OCI-LY1 (cell line): ENCODE results near the gene TMEM207.

Experiments used
- H2AFZ ChIP-seq: fragments of 200-600 bp; sonication (generic), shearing (Covaris generic); 2 replicates; pipeline ENCODE4 v1.6.0; 2014; ENCODE audit warnings: antibody characterized with exemption, mild to moderate bottlenecking, low read length
- H3F3A ChIP-seq: fragments of 200-600 bp; sonication (generic), shearing (Covaris generic); 2 replicates; pipeline ENCODE4 v1.6.0; 2014; ENCODE audit warnings: mild to moderate bottlenecking, antibody characterized with exemption, low read length, moderate library complexity; ENCODE audit not compliant: insufficient read depth
- H3K27ac ChIP-seq: fragments of 200-600 bp; sonication (generic); 2 replicates; pipeline ENCODE4 v1.5.1; 2014; ENCODE audit warnings: low read length, mixed run types, mild to moderate bottlenecking, low read depth; ENCODE audit not compliant: poor library complexity, severe bottlenecking
- H3K27me3 ChIP-seq: fragments of 200-600 bp; sonication (generic); 2 replicates; pipeline ENCODE4 v1.6.0; 2014; ENCODE audit warnings: antibody characterized with exemption, mild to moderate bottlenecking, low read length, moderate library complexity; ENCODE audit not compliant: insufficient read depth
- H3K36me3 ChIP-seq: fragments of 200-600 bp; sonication (generic); 2 replicates; pipeline ENCODE4 v1.6.1; 2014; ENCODE audit warnings: mild to moderate bottlenecking, antibody characterized with exemption, low read length, moderate library complexity, mixed read lengths; ENCODE audit not compliant: insufficient read depth
- H3K4me1 ChIP-seq: fragments of 200-600 bp; sonication (generic); 2 replicates; pipeline ENCODE4 v1.5.1; 2014; ENCODE audit warnings: mild to moderate bottlenecking, low read length, moderate library complexity; ENCODE audit not compliant: insufficient read depth, severe bottlenecking
- H3K4me2 ChIP-seq: fragments of 200-600 bp; sonication (generic), shearing (Covaris generic); 2 replicates; pipeline ENCODE4 v1.6.1; 2014; ENCODE audit warnings: low read length
- H3K4me3 ChIP-seq: fragments of 200-600 bp; sonication (generic); 2 replicates; pipeline ENCODE4 v1.5.1; 2014; ENCODE audit warnings: low read length, low read depth, mild to moderate bottlenecking, mixed read lengths; ENCODE audit not compliant: poor library complexity, severe bottlenecking
- H3K79me2 ChIP-seq: fragments of 200-600 bp; shearing (Covaris generic); 2 replicates; pipeline ENCODE4 v1.6.1; 2016; ENCODE audit warnings: mixed run types, low read length, mixed read lengths; ENCODE audit not compliant: insufficient read depth
- H3K9ac ChIP-seq: fragments of 200-600 bp; sonication (generic), shearing (Covaris generic); 2 replicates; pipeline ENCODE4 v1.6.1; 2014; ENCODE audit warnings: mild to moderate bottlenecking, low read length, mixed read lengths
- H3K9me2 ChIP-seq: fragments of 200-600 bp; sonication (generic), shearing (Covaris generic); 2 replicates; pipeline ENCODE4 v1.6.1; 2014; ENCODE audit warnings: low read depth, mild to moderate bottlenecking, low read length, mixed read lengths
- H3K9me3 ChIP-seq: fragments of 200-600 bp; shearing (Covaris generic); 2 replicates; pipeline ENCODE4 v1.6.1; 2014; ENCODE audit warnings: low read length, mixed read lengths
- H4K20me1 ChIP-seq: fragments of 200-600 bp; sonication (generic), shearing (Covaris generic); 2 replicates; pipeline ENCODE4 v1.6.0; 2016; ENCODE audit warnings: mild to moderate bottlenecking, low read length; ENCODE audit not compliant: insufficient read depth
- EZH2 ChIP-seq: fragments of 200-600 bp; sonication (generic), shearing (Covaris generic); IDR thresholded peaks from 2 replicates; pipeline ENCODE4 v1.8.0; 2017; ENCODE audit warnings: borderline replicate concordance, mixed run types, mild to moderate bottlenecking, antibody characterized with exemption, low read length, moderate library complexity, mixed read lengths
- TF ChIP-seq, protein P1 (sequence below): fragments of 200-600 bp; sonication (generic), shearing (Covaris generic); IDR thresholded peaks from 2 replicates; pipeline ENCODE4 v1.5.1; 2017; ENCODE audit warnings: mild to moderate bottlenecking, antibody characterized with exemption, low read length, moderate library complexity, mixed read lengths

Gene TMEM207

DNA sequence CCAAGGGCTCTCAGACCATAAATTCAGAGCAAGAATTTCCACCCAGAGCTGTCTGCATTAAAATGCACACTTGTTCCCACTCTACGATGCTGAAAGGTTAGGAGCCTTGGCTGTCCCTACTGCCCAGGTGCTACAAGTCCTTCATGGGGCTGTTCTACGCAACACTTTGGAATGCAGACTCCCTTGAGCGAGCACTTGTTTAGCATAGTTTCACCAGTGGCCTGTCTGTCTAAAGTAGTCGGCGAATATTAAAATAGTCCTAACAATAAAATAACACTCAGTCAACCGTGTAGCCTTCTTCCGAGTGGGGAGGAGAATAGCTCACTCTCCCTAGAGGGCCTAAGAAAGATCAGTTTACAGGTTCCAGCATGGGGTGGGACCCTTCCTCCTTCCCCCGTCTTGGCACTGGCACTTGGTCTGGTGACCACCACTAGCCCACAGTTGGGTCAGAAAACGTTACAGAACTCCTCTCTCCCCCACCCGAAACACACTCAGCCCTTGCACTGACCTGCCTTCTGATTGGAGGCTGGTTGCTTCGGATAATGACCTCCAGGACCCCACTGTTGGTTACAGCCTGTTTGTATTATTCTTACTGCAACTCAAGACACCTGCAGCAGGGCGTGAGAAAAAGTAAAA lies 62.0 kb downstream of the TMEM207 start, which contains the start of gene CLDN16:
TSS of gene CLDN16 (plus strand) at position 586 of the 636 bp plus-strand sequence. CDS start 167 bp downstream, outside the sequence.
- Histone ChIP-seq H3K4me3 (no peak within 1 kb of the TSS), H3K9me3 (no peaks in the 10 kb centered on the region), H3K79me2 (no peaks in the 10 kb centered on the region), H3K9ac (no peak within 1 kb of the TSS), H3K4me1 (no peaks in the 10 kb centered on the region), H3K9me2 (no peaks in the 10 kb centered on the region), H3K27me3 (no peaks in the 10 kb centered on the region), H4K20me1 (no peaks in the 10 kb centered on the region), H3K4me2 (no peak within 1 kb of the TSS), H3F3A (no peaks in the 10 kb centered on the region), H3K36me3 (no peaks in the 10 kb centered on the region), H3K27ac (no peak within 1 kb of the TSS), H2AFZ (no peak within 1 kb of the TSS)
- TF ChIP-seq, protein P1, sequence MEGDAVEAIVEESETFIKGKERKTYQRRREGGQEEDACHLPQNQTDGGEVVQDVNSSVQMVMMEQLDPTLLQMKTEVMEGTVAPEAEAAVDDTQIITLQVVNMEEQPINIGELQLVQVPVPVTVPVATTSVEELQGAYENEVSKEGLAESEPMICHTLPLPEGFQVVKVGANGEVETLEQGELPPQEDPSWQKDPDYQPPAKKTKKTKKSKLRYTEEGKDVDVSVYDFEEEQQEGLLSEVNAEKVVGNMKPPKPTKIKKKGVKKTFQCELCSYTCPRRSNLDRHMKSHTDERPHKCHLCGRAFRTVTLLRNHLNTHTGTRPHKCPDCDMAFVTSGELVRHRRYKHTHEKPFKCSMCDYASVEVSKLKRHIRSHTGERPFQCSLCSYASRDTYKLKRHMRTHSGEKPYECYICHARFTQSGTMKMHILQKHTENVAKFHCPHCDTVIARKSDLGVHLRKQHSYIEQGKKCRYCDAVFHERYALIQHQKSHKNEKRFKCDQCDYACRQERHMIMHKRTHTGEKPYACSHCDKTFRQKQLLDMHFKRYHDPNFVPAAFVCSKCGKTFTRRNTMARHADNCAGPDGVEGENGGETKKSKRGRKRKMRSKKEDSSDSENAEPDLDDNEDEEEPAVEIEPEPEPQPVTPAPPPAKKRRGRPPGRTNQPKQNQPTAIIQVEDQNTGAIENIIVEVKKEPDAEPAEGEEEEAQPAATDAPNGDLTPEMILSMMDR = no peak
- TF ChIP-seq EZH2 = no peak

DNA sequence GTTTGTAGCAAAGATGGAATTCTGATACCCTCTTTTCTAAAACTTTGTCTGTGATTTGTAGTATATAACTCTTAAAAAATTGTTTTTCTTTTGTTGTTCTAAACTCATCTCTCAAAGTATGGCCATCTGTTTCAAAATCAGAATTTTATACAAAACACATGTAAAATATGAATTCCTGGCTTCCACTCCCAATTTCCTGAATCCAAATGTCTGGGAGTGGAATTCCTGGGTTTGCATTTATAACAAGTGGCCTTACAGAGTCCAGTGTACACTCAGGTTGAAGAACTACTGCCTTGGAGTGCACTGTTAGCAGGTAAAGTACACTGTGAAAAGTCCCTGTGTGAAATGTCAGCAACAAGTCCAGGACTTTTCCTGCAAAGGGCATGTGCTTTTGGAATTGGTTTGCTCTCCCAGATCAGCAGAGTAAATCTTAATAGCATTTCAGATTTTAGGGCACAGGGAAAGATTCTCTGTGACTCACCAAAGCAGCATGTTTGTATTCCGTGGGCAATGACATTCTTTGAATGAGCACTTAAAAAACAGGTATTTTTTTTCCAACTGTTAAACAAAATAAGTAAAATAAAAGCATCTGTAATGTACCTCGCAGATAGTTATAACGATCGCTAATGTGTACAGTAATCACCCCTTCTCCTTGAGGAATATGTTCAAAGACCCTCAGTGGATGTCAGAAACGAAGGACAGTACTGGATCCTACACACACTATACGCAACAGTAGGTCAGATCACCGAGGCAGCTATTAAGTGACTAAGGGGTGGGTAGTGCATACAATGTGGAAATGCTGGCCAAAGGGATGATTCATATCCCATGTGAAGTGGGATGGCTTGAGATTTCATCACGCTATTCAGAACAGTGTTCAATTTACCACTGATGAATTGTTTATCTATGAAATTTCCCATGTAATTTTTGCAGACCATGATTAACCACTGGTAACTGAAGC lies 63.7 kb downstream of the TMEM207 start:
- Histone ChIP-seq H2AFZ (no peak overlapping the region), H3K4me2 (no peak overlapping the region), H3F3A (no peaks in the 10 kb centered on the region), H3K27ac (no peak overlapping the region), H3K36me3 (no peaks in the 10 kb centered on the region), H3K27me3 (no peaks in the 10 kb centered on the region), H3K9ac (no peak overlapping the region), H3K4me1 (no peaks in the 10 kb centered on the region), H4K20me1 (no peaks in the 10 kb centered on the region), H3K9me3 (no peaks in the 10 kb centered on the region), H3K4me3 (no peak overlapping the region), H3K9me2 (no peaks in the 10 kb centered on the region), H3K79me2 (no peaks in the 10 kb centered on the region)
- TF ChIP-seq, protein P1 = no peak
- TF ChIP-seq EZH2 = no peak

DNA sequence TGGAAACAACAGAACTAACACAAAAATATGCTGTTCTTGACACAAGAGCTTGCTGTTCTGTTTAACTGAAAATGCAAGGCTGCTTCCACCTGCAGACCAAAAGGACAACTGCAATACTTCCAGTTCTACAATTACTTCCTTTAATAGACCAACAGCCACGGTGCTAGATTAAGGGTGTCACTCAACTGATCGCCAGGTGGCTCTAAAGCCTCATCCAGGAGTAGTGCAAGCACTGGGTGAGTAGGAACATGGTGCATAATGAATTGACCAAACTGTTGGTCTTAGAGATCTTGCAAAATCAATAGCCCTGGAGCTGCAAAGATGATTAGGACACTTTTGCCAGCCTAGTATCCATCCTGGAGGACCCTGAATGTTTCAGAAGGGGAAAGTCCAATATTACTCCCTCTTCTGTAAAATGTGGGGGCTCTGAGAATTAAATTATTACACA lies 65.4 kb downstream of the TMEM207 start:
- H3K27me3 ChIP-seq = no peaks in the 10 kb centered on the region
- H3K4me2 ChIP-seq = no peak overlapping the region
- no peaks in the 10 kb centered on the region for H3K36me3 ChIP-seq
- TF ChIP-seq, protein P1 = peak; percentile 62
- no peak for TF ChIP-seq EZH2
- no peak overlapping the region for H3K9ac ChIP-seq
- no peaks in the 10 kb centered on the region for H3K4me1 ChIP-seq
- H3K4me3 ChIP-seq = no peak overlapping the region
- H4K20me1 ChIP-seq = no peaks in the 10 kb centered on the region
- H3F3A ChIP-seq = no peaks in the 10 kb centered on the region
- no peak overlapping the region for H2AFZ ChIP-seq
- H3K79me2 ChIP-seq = no peaks in the 10 kb centered on the region
- H3K9me3 ChIP-seq = no peaks in the 10 kb centered on the region
- H3K27ac ChIP-seq = no peak overlapping the region
- no peaks in the 10 kb centered on the region for H3K9me2 ChIP-seq
